Type B pancreatic cell (in vitro differentiated cells): ENCODE results near the gene IRF7. TPM values are rescaled to one million over a fixed set of nuclear protein-coding genes. Genes with fewer than 3 reads are reported as not detected.
"Not testable (repeated sequence)": the region's sequence is repeated elsewhere in the genome, so short reads cannot be mapped to it uniquely, and the experiment has no call there.

ENCODE experiments used
- DNase-seq: peaks from one replicate; pipeline ENCODE4 v3.0.0; 2021; ENCODE audit warnings: mixed read lengths; ENCODE audit not compliant: unreplicated experiment; ENCODE audit errors: extremely low spot score
- H3K27ac Mint-ChIP-seq: 2 replicates; pipeline ENCODE4 v1.8.0; 2021; ENCODE audit warnings: mild to moderate bottlenecking, mixed read lengths
- H3K27me3 Mint-ChIP-seq: 2 replicates; pipeline ENCODE4 v1.8.0; 2021; ENCODE audit warnings: mixed read lengths
- H3K36me3 Mint-ChIP-seq: 2 replicates; pipeline ENCODE4 v1.8.0; 2021; ENCODE audit warnings: mixed read lengths
- H3K4me1 Mint-ChIP-seq: one replicate; pipeline ENCODE4 v1.8.0; 2021; ENCODE audit warnings: mixed read lengths; ENCODE audit not compliant: unreplicated experiment
- H3K4me3 Mint-ChIP-seq: 2 replicates; pipeline ENCODE4 v1.8.0; 2021; ENCODE audit warnings: mild to moderate bottlenecking, mixed read lengths
- H3K9me3 Mint-ChIP-seq: 2 replicates; pipeline ENCODE4 v1.8.0; 2021; ENCODE audit warnings: mixed read lengths
- total RNA-seq: library from RNA; stranded (reverse); gene quantifications from 2 replicates; pipeline ENCODE4 v1.2.1, GENCODE V29; 2021; ENCODE audit warnings: low replicate concordance
- TF ChIP-seq, protein P1 (sequence below): fragments of 200-600 bp; sonication (generic); conservative IDR thresholded peaks from 2 replicates; pipeline ENCODE4 v1.5.0; 2021; ENCODE audit warnings: antibody characterized with exemption, mild to moderate bottlenecking

The IRF7 gene
- total RNA-seq, 1 donor from 2014 or later = 16.4 TPM

DNA sequence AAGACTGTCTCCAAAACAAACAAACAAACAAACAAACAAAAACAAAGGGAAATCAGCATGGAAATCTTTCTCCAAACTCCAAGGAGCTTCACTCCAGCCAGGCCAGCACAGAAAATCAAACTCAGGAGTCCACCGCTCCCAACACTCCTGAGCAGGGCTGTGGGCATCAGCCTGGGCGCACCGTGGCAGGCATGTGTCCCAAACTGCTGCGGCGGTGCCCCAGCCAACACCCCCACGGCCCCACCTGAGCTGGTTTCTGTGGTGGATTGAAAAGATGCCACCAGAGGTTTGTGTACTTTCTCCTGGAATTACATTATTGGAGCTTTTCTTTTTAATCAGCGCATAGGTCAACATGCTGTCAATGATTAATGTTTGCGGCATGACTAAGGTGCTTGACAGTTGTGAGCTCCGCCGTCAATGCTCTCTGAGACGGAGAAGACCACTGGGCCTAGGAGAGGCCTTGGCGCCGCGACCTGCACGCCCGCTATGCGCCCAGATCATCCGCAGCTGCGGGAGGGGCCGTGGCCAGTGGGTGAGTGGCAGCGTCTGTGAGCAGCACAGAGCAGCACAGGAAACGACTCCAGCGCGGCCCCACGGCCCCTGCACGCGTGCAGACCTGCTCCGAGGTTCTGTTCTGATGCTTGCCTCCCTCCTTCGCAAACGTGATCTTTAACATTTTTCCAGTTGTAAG lies 39.4 kb upstream of the IRF7 start:
- Mint-ChIP-seq H3K27ac (no peak overlapping the region), H3K4me1 (no peaks in the 10 kb centered on the region), H3K4me3 (no peak overlapping the region), H3K9me3 (no peaks in the 10 kb centered on the region), H3K36me3 (peaks cover 5% of the 10 kb centered on the region), H3K27me3 (no peaks in the 10 kb centered on the region)
- no peak for DNase-seq
- TF ChIP-seq, protein P1, sequence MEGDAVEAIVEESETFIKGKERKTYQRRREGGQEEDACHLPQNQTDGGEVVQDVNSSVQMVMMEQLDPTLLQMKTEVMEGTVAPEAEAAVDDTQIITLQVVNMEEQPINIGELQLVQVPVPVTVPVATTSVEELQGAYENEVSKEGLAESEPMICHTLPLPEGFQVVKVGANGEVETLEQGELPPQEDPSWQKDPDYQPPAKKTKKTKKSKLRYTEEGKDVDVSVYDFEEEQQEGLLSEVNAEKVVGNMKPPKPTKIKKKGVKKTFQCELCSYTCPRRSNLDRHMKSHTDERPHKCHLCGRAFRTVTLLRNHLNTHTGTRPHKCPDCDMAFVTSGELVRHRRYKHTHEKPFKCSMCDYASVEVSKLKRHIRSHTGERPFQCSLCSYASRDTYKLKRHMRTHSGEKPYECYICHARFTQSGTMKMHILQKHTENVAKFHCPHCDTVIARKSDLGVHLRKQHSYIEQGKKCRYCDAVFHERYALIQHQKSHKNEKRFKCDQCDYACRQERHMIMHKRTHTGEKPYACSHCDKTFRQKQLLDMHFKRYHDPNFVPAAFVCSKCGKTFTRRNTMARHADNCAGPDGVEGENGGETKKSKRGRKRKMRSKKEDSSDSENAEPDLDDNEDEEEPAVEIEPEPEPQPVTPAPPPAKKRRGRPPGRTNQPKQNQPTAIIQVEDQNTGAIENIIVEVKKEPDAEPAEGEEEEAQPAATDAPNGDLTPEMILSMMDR = no peak

DNA sequence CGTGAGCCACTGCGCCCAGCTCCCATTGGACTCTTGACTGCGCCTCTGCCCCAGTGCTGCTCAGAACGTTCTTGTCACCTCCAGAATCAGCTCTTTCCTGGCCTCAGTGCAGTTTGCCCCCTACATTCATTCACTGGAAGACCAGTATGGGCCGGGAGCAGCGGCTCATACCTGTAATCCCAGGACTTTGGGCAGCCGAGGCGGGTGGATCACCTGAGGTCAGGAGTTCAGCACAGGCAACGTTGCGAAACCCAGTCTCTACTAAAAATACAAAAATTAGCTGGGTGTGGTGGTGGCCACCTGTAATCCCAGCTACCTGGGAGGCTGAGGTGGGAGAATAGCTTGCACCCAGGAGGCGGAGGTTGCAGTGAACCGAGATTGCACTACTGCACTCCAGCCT lies 38.7 kb upstream of the IRF7 start:
- H3K9me3 Mint-ChIP-seq, H3K27me3 Mint-ChIP-seq, H3K36me3 Mint-ChIP-seq, H3K27ac Mint-ChIP-seq, H3K4me1 Mint-ChIP-seq, H3K4me3 Mint-ChIP-seq, DNase-seq: not testable (repeated sequence)

DNA sequence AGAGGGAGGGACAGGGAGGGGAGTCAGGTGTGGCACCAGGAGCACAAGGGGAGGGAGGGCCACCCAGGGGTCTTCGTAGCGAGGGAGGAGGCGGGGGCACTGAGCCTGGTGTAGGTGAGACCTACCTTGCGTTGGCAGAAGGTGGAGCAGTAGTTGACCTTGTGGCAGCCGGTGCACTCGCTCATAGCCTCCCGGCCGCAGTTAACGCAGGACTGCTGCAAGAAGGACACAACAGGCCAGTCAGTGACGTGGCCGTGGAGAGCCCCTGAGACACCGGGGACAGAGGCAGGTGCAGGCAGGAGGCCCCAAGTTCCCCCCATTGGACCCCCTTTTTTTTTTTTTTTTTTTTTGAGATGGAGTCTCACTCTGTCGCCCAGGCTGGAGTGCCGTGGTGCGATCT lies 38.1 kb upstream of the IRF7 start:
- no peak overlapping the region for H3K4me3 Mint-ChIP-seq
- H3K27ac Mint-ChIP-seq = no peak overlapping the region
- TF ChIP-seq, protein P1 = no peak
- H3K36me3 Mint-ChIP-seq = peaks cover 5% of the 10 kb centered on the region
- no peaks in the 10 kb centered on the region for H3K4me1 Mint-ChIP-seq
- no peaks in the 10 kb centered on the region for H3K9me3 Mint-ChIP-seq
- H3K27me3 Mint-ChIP-seq = no peaks in the 10 kb centered on the region
- no peak for DNase-seq

GRCh38 chr11:653136-653535 lies 37.4 kb upstream of the IRF7 start:
- H3K36me3 Mint-ChIP-seq, DNase-seq, H3K9me3 Mint-ChIP-seq, H3K4me3 Mint-ChIP-seq, H3K27ac Mint-ChIP-seq, H3K4me1 Mint-ChIP-seq, H3K27me3 Mint-ChIP-seq: not testable (repeated sequence)

- peaks cover 13% of the 10 kb centered on the region for H3K36me3 Mint-ChIP-seq
- H3K27me3 Mint-ChIP-seq = no peaks in the 10 kb centered on the region
- no peaks in the 10 kb centered on the region for H3K9me3 Mint-ChIP-seq
- no peak for DNase-seq
- H3K27ac Mint-ChIP-seq = no peak overlapping the region
- H3K4me1 Mint-ChIP-seq = no peaks in the 10 kb centered on the region
- TF ChIP-seq, protein P1 = no peak
- H3K4me3 Mint-ChIP-seq = no peak overlapping the region
Observed at GRCh38 chr11:650482-650881, 34.7 kb upstream of the IRF7 start.

DNA sequence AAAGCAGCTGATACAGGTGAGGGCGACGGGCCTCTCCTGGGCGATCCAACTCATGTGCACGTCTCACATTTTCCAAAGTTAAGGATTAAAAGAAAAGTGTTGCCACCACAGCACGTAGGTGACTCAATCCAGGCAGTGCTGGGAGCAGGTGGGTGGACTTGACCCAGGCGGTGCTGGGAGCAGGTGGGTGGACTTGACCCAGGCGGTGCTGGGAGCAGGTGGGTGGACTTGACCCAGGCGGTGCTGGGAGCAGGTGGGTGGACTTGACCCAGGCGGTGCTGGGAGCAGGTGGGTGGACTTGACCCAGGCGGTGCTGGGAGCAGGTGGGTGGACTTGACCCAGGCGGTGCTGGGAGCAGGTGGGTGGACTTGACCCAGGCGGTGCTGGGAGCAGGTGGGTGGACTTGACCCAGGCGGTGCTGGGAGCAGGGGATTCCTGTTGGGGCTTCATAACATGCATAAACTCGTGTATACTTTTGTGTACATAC lies 32.0 kb upstream of the IRF7 start:
- H3K9me3 Mint-ChIP-seq, DNase-seq, H3K4me1 Mint-ChIP-seq, H3K27me3 Mint-ChIP-seq, H3K4me3 Mint-ChIP-seq, H3K27ac Mint-ChIP-seq: not testable (repeated sequence)
- peaks cover 13% of the 10 kb centered on the region for H3K36me3 Mint-ChIP-seq

GRCh38 chr11:646214-646613 lies 30.5 kb upstream of the IRF7 start:
- Mint-ChIP-seq H3K4me1 (no peaks in the 10 kb centered on the region), H3K27ac (no peak overlapping the region), H3K36me3 (peaks cover 8% of the 10 kb centered on the region), H3K27me3 (peaks cover 4% of the 10 kb centered on the region), H3K4me3 (no peak overlapping the region), H3K9me3 (no peaks in the 10 kb centered on the region)
- DNase-seq = no peak
- TF ChIP-seq, protein P1 = no peak
